Globus pallidus (tissue), 1 donor: Measurements from ENCODE around the gene HIVEP1.

ENCODE experiments used
- DNase-seq: peaks from one replicate; pipeline ENCODE4 v3.0.0-alpha.2; 2015; ENCODE audit warnings: low spot score

The HIVEP1 gene

DNA sequence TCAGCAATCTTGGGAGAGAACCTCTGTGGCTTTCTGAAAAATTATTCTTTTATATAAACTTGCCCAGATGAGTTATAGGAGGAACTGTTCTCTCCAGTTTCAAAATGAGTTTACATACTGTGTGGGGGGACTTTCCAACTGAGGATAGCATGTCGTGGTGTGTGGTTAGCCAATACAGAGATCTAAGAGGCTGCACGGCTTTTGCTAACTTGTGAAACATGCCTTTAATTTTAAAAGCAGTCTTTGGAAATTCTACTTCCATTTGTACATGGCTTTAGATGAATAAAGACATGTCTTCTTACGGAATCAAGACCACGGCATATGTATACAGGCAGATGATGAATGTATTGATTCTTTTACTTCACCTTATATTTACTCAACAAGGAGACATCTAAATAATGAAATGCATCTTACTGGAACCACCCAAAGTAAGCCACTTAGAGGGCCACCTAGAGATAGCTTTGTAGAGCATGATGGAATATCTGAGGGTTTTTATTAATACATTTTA lies 39.8 kb downstream of the HIVEP1 start:
- no peak for DNase-seq

DNA sequence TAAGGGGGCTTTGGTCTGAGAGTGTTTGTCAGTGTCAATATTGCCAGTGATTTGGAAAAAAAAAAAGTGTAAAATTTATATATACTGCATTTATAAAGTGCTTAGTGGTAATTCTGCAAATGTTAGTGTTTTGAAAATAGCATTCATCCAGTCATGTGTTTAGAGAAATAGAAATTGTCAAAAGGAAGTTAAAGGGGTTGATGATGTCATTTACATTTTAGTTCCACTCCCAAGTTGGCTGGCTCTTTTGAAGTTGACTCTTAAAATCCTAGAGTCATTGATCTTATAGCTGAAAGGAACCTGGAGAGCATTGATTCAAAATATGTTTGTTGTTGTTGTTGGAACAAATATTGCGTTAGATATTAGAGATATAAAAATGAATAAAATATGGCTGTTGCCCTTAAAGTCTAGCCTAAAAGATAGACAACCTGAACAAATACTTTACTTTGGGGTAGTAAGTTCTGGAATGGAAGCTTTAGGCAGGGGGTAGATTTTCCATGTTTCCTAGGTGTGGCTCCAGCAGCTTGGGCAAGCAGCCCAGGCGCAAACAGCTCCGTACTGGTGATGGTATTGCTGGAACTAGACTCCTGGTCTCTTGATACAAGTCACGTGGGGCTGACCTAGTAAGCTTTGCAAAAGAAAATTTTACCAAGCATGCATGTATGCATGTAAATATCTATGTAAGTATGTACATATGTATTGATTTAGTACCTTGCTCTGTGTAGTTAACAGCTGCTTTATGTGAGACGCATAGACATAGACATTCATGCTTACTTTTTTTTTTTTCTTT lies 46.3 kb downstream of the HIVEP1 start:
- no peak for DNase-seq

DNA sequence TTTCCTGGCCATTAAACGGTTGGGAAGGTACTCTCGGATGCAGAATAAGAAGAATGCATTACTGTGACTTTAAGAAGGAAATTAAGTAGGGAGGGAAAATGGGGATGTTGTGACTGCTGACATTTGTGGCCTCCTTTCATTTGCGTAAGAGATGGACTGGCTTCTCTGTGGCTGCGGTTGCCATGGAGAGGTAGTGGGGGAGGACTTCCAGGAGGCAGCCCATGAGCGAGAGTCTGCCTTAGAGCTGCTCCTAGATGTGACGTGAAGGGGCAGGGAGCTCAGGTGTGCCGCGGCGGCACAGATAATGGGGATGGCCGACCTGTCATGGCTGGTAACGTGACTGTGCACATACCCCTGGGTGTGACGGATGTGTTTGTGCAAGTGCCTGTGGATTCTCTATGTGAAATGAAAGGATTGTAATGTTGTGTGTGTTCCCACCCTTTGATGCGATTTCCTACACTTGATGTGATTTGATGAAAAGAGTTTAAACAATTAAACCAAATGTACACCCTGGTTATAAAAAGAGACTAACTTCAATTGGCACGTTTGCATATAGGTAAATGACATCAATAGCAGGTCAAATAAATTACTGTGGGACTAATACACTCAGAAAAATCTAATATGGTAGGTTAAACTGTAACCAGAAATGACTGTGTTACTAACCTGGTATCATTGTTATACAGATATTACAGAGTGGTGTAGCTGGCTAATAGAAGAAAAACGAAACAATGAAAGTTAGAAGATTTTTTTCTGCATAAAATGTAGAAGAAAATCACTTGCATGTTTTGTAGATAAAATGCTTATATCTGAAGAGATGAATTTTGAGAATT lies 48.9 kb downstream of the HIVEP1 start:
- peak; percentile 58 for DNase-seq

DNA sequence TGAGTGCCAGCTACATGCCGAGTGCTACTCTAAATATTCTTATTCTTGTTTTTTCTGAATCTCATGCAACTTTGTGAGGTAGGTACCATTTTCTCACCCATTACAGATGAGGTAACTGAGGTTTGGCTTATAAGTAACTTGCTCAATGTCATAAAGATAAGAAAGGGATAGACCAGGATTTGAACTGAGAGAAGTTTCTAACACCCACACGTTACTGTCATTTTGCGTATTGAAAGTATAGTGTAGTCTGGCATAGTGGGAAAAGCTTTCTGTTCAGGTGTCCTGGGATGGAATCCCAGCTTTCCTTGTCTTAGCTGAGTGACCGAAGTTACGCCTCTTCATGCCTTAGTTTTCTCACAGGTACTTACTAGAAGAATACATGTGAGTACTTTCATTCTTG lies 50.5 kb downstream of the HIVEP1 start:
- DNase-seq, result no peak

DNA sequence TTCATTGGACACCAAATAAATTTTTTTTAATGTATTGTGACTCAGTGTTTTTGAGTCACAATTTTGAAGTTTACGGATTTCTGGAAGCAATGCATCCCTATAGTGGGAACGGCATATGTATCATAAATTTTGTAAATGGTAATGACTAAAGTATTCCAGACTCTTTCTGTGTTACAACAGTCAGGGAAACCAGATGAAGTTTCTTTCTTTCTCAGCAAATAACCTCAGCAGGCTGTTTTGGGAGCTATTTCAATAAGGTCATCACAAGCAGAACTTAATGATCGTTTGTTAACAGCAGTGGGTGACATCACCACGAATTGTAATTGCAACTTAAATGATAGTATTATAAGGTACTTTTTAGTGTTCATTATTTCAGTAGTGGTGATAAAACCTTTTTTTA lies 52.0 kb downstream of the HIVEP1 start:
- no peak for DNase-seq

DNA sequence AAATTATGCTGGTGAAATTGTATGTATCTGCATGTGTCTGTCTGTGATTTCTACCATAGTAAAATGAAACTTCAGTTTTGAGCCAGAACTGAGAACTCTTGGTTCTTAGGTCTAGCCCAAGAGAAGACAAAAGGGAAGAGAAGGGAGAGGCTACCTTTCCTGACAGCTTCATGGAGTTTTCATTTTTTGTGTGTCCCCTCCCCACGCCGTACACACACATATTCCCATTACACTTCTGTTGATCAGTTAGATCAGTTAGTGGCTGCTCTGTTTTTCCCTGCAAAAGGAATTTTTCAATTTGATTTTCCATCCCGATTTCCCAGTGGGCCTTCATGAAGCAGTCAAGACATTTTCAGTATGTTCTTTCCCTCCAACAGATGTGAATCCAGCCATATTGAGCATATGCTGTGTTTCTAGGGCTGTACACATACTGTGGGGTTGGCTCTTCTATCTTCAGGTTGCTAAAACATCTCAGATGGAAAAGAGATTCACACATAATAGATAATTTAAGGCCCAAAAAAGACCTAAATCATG lies 52.5 kb downstream of the HIVEP1 start:
- no peak for DNase-seq

DNA sequence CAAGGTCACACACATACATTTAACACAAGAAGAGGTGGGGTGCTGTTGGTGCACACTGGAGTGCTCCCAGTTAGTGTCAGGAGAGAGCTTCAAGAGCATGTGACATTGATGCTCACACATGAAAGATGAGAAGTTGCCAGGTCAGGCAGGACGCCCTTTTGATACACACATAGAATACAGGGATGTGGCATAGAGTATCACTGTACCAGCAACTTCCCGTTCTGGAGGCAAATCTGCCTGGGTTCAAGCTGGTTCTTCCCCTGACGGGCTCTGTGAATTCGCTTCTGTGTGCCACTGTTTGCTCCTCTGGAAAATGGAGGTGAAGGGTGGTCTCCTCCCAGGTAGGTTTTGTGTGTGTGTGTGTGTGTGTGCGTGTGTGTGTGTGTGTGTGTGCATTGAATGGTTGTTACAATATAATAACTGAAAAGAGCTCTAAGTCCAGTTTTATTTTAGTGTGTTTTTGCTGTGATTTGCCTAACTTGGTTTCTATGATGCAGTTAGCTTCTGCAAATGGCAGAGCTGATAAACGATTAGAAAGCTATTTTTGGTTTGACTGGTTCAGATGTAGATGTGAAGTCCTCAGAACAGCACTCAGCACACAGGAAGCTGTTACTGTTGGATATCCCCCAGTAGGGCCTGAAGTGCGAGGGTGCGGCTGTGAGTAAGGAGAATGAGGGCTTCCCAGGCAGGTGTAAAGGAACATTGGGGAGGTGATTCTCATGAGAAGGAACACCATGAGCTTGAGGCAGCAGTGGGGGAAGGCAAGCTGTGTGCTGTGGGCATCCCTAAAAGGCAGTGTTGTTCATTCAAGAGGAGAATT lies 53.4 kb downstream of the HIVEP1 start:
- DNase-seq, result no peak

DNA sequence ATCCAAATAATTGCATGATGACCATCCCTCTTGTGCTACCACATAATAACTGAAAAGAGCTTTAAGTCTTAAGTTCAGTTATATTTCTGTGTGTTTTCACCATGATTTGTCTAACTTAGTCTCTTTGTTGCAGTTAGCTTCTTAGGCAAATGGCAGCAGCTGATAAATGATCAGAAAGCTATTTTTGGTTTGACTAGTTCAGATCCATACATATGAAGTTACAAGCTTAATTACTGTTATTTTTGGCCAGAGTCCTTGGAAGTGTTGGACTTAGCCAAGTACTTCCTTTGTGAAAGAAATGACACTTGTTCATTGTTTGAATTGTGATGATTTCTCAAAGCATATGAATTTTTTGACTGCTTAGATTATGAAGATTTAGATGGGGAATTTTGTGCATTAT lies 54.2 kb downstream of the HIVEP1 start:
- no peak for DNase-seq

DNA sequence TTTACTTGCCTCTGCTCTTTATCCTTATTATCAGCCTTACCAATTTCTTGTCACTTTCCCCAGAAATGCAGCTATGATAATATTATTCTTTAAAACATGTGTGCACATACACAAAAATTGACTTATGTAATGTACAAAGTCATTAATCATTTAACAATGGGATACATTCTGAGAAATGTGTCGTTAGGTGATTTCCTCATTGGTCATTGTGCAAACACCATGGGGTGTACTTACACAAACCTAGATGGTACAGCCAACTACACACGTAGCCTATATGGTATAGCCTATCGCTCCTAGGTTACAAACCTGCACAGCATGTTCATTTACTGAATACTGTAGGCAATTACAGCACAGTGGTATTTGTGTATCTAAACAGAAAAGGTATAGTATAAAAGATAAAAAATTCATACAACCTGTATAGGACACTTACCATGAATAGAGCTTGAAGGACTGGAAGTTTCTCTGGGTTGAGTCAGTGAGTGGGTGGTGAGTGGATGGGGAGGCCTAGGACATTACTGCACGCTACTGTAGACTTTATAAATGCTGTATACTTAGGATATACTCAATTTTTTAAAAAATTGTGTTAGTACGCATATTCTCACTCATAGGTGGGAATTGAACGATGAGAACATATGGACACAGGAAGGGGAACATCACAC lies 56.9 kb downstream of the HIVEP1 start:
- no peak for DNase-seq

DNA sequence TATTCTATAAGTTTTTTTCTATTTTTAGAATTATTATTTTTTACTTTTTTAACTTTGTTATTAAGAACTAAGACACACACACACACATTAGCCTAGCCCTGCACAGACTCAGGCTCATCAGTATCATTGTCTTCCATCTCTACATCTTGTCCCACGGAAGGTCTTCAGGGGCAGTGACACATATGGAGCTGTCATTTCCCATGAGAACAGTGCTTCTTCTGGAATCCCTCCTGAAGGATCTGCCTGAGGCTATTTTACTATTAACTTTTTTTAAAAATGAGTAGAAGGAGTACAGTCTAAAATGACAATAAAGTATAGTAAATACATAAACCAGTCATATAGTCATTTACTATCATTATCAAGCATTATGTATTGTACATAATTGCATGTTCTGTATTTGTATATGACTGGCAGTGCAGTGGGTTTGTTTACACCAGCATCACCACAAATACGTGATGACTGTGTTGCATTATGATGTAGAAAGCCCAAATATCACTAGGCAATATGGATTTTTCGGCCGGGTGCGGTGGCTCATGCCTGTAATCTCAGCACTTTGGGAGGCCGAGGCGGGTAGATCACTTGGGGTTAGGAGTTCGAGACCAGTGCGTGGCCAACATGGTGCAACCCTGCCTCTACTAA lies 57.9 kb downstream of the HIVEP1 start:
- DNase-seq, result no peak

DNA sequence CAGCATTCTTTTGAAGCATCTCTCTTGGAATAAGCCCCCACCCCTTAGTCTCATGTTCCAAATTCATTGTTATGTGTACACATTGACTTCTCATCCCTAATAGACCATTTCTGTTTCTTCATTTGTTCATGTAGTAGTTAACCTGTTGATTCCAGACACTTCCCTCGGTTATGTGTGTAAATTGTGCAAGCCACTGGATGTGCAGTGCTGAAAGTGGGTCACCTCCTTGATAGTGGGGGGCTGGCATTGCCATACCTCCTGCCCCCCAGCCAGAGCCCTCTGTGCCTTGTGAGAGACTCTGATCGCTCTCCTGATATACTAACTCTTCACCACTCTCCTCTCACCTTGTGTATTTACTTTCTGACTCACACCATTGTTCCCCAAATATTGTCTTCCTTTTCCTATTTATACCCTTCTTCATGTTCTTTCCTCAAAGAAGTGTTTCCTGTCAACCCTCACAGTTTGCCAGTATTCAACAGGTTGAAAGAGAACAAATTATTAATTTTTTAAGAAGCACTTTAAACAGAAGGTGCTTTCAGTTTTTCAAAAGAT lies 59.0 kb downstream of the HIVEP1 start:
- DNase-seq, result no peak

DNA sequence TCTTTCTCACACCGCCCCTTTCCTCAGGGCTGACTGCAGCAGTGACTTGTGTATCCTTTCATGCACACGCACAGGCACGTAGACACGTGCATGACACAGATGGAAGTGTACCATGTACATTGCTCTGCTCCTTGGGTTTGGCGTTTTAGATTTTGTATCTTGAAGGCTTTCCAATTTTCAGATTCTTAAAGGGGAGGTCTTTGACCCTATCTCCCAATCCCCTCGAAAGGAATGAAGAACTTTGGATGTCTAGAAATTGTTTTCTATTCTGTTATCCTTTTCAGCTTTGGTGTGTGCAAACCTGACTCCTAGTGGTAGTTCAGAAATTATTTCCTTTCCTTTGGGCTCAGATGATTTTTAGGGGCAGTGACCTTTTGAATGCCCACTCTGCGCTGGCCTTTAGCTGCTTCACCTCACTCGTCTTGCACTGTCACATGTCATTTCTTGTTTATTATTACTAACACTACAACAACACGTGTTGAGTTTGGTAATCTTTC lies 63.0 kb downstream of the HIVEP1 start:
- DNase-seq, result no peak

DNA sequence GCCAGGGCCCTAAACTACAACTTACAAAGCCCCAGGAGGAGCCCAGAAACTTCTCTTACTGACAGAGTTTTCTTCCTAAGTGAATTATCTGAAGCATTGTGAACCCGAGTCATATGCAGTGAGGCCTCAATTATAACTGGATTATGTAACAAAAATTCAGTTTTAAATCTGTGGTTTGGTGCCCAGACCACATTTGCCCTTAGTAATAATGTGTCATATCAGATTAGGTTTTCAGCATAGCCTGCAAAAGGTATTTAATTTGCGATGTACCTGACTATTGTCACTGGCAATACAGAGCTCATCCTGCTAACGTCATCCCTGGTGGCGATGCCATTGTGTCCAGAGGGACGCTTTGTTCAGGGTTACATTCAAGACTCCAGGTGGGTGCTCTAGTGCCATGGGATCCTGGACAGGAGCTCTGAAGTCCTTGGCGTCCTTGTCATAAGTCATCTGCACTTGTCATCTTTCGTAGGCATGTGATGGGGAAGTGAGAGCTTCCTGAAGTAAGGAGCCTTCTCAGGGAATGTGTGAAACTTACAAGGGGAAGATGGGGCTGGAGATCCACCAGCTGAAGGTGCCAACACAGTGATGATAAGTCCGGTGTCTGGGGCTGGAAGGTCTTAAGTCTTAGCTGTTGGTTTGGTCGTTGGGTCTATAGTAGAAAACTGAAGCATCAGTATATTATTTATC lies 65.1 kb downstream of the HIVEP1 start:
- no peak for DNase-seq

DNA sequence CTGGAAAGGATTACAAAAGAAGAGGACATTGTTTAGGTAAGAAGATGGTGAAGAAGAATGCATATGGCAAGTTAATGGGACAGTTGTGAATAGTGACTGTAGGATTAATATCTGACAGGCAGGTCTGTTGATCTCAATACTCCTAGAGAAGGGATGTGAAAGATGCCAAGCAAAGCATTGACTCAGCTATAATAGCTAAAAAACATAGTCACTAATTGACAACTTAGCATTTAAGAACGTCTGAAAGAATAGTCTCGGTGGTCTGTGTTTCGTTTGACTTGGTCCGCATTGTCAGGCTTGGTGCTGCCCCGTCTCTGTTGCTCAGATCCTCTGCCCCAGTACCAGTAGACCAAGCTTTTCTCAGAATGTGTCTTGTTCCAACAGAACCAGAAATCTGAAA lies 65.9 kb downstream of the HIVEP1 start:
- no peak for DNase-seq

DNA sequence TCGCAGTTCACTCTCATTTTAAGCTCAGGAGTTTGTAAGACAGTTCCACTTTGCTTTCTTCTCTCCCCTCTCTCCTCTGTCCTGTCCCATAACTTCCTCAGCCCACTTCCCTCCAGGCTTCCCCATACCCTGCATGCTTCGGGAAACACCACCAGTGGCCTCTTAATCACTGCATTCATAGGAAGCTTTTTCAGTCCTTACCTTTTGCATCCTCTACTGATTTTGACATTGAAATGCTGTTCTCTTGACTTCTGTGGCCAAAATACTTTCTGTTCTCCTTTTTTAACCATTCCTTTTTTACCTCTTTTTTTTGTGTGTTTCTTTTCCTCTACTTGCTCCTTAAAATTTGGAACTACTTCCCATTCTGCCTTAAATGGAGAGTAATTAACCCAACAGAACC lies 69.7 kb downstream of the HIVEP1 start:
- no peak for DNase-seq

DNA sequence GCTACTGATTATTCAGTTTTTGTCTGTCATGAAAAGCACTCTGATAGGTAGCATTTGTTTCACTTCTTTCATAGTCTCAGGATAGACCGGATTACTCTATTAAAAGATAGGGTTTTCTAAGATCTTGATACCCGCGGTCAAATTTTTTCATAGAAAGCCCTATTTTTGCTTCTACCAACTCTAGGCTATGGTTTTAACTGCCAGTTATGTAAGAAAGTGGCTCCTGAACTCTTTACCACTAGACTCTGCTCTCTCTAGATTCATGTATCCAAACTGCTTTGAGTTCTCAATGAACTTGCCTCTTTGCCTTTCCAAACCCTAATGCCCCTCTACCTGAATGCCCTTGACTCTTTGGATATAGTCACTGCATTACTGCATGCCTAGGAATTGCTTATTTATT lies 70.3 kb downstream of the HIVEP1 start:
- DNase-seq, result no peak

DNA sequence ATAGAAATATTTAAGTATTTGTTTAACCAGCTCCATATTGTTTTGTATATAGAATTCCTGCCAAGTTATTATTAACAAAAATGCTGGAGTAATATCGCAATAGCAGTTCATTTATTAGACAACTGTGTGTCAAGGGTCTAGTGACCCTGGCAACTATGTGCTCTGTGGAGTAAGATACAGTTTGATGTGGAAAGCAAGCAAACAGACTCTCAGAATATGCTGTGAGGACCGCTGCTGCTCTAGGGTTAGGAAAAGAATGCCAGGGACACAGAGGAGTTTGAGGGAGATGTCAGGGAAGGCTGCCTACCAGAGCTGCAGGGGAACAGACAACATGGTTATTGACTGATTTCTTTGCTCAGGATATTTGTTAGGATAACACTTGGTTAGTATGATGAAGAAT lies 71.2 kb downstream of the HIVEP1 start:
- DNase-seq, result no peak

DNA sequence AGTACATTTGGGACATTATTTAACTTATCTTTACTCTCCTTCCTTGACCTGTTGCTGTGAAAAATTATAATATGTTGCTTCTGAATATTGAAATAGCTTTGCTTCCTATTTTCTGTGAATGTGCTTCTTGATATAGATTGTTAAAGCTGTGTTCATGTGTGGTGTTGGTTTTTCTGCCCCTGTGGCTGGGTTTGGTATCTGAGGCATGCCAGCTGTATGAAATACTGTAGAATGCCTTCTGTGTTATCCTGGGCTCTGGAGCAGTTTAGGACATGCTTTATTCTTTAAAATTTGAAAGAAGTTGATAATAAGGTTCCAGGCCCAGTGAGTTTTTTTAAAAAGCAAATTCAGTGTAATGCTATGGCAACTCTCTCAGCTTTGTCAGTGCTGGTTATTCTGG lies 71.7 kb downstream of the HIVEP1 start:
- DNase-seq, result no peak

DNA sequence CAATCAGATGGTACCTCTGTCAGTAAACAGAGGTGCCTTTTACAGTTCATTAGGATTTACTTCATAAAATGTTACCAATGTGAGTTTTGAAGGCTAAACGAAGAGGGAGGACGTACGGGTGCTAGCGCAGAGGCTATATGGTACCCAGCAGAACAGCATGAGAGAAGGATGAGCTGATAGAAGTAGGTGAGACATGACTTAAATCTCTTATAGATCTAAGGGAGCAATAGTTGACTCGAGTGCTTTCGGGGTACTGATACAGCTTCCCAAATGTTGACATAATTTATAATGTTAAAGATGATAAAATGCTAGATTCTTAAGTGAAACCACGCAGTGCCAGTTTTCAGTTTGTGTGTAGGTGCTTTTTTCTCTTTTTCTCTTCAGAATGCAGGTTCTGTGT lies 72.6 kb downstream of the HIVEP1 start:
- no peak for DNase-seq

DNA sequence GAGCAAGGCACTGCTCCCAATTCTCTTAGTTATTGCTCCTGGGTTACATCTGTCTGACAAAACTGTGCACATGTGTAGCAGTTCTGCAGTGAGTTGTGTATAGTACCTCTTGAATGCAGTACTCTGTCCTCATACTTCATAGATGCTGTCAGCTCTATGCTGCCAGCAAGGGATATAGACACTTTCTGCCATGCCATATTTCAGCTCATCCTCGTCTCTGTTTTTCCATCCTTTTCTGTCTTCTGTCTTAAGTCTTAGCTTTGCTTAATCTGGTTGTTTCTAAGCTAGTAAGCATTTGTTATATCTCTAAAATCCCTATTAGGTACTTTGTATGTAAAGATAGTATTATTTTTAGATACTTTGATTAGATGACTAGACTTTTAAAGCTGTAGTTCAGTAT lies 76.4 kb downstream of the HIVEP1 start:
- DNase-seq, result no peak
